Type B pancreatic cell (in vitro differentiated cells): ENCODE results near the gene CABYR. TPM values are rescaled to one million over a fixed set of nuclear protein-coding genes. Genes with fewer than 3 reads are reported as not detected.

Experiments
- DNase-seq: peaks from one replicate; pipeline ENCODE4 v3.0.0; 2021; ENCODE audit warnings: mixed read lengths; ENCODE audit not compliant: unreplicated experiment; ENCODE audit errors: extremely low spot score
- H3K27ac Mint-ChIP-seq: 2 replicates; pipeline ENCODE4 v1.8.0; 2021; ENCODE audit warnings: mild to moderate bottlenecking, mixed read lengths
- H3K27me3 Mint-ChIP-seq: 2 replicates; pipeline ENCODE4 v1.8.0; 2021; ENCODE audit warnings: mixed read lengths
- H3K36me3 Mint-ChIP-seq: 2 replicates; pipeline ENCODE4 v1.8.0; 2021; ENCODE audit warnings: mixed read lengths
- H3K4me1 Mint-ChIP-seq: one replicate; pipeline ENCODE4 v1.8.0; 2021; ENCODE audit warnings: mixed read lengths; ENCODE audit not compliant: unreplicated experiment
- H3K4me3 Mint-ChIP-seq: 2 replicates; pipeline ENCODE4 v1.8.0; 2021; ENCODE audit warnings: mild to moderate bottlenecking, mixed read lengths
- H3K9me3 Mint-ChIP-seq: 2 replicates; pipeline ENCODE4 v1.8.0; 2021; ENCODE audit warnings: mixed read lengths
- total RNA-seq: library from RNA; stranded (reverse); gene quantifications from 2 replicates; pipeline ENCODE4 v1.2.1, GENCODE V29; 2021; ENCODE audit warnings: low replicate concordance
- TF ChIP-seq, protein P1 (sequence below): fragments of 200-600 bp; sonication (generic); conservative IDR thresholded peaks from 2 replicates; pipeline ENCODE4 v1.5.0; 2021; ENCODE audit warnings: antibody characterized with exemption, mild to moderate bottlenecking

The CABYR gene
- total RNA-seq, 1 donor from 2014 or later: 8.6 TPM

DNA sequence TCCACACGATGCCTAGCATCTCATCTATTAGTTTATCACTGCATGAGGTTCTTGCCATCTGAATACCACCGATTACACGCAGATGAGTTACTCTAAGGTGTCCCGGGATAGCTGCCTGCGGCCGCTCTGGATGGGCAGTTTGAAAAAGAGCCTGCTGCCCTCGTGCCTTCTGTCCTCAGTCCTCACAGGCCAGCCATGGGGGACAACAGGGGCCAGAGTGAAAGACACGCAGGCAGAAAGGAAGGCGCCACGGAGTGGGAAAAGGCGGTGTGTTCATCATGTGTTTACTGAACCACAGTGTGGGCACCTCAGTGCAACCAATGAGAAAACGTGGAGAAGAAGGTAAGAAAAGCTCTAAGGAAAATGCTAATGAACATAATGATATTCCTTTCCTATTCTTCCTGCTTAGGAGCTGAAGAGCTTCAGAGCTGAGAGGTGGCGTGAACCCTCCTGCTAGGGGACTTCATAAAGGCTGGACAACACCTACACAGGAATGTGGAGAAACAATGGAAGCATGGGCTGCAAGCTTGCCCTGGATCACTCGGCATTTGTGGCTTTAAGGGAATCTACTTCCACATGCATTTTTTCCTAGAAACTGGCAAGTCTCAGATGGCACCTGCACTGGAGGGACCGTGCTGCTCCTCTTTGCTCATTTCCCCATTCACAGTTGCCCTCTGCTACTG, 50.9 kb downstream of the CABYR start:
- Mint-ChIP-seq H3K4me1 (peaks cover 15% of the 10 kb centered on the region), H3K27me3 (no peaks in the 10 kb centered on the region), H3K9me3 (no peaks in the 10 kb centered on the region), H3K4me3 (no peak overlapping the region), H3K36me3 (peaks cover 9% of the 10 kb centered on the region), H3K27ac (no peak overlapping the region)
- TF ChIP-seq, protein P1, sequence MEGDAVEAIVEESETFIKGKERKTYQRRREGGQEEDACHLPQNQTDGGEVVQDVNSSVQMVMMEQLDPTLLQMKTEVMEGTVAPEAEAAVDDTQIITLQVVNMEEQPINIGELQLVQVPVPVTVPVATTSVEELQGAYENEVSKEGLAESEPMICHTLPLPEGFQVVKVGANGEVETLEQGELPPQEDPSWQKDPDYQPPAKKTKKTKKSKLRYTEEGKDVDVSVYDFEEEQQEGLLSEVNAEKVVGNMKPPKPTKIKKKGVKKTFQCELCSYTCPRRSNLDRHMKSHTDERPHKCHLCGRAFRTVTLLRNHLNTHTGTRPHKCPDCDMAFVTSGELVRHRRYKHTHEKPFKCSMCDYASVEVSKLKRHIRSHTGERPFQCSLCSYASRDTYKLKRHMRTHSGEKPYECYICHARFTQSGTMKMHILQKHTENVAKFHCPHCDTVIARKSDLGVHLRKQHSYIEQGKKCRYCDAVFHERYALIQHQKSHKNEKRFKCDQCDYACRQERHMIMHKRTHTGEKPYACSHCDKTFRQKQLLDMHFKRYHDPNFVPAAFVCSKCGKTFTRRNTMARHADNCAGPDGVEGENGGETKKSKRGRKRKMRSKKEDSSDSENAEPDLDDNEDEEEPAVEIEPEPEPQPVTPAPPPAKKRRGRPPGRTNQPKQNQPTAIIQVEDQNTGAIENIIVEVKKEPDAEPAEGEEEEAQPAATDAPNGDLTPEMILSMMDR: no peak
- no peak for DNase-seq

DNA sequence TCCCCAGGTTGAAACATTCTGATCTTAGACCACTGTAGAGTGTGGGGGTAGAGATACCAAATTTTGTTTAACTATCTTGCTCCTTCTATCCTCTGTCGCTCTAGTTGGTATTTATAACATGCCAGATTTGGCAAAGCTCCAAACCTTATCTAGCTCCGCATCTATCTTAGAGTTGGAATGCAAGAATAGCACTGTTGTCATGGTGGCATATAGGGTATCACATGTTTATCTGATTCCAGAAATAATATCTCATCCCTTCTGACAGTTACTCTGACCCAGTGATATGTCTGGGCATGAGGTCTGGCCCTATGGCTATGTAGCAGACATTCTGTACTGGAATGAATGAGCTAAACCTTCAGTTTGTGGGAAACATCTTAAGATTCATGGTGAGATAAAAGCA, 51.7 kb downstream of the CABYR start:
- peaks cover 15% of the 10 kb centered on the region for H3K4me1 Mint-ChIP-seq
- no peaks in the 10 kb centered on the region for H3K27me3 Mint-ChIP-seq
- DNase-seq: no peak
- no peak overlapping the region for H3K4me3 Mint-ChIP-seq
- peaks cover 5% of the 10 kb centered on the region for H3K36me3 Mint-ChIP-seq
- H3K27ac Mint-ChIP-seq: no peak overlapping the region
- no peaks in the 10 kb centered on the region for H3K9me3 Mint-ChIP-seq
- TF ChIP-seq, protein P1: no peak

DNA sequence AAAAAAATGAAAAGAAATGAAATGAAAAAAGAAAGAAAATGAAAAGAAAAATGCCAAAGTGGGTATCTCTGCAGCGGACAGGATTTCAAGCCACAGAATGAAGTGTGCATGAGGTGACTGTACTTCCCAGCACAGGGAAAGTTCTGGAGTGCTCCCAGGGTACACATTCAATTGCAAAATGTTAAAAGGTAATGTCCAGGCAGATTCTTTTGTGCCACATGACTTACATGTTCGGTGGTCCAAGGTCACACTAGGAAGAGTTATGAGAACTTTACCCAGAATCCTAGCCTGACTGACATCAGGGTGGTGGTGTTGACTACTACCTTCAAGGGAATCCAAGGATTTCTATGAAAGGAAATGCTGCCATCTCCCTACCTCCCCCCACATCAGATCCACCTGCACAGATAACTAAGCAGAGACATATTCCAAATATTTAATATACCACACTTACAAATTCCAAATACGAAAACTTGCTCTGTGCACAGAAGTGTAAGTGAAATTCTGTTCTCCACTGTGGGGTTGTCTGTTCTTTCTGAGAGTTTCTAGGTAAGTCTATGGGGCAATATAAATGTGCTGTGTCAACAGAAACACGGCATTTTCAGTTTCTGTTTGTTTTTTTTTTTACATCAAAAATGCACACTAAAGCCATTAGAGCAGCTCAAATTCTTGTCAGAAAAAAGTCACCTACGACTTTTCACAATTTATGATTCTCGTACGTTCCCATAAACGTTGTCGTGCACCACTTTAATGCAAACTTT, 56.6 kb downstream of the CABYR start:
- TF ChIP-seq, protein P1: no peak
- DNase-seq: no peak
- H3K27me3 Mint-ChIP-seq: no peaks in the 10 kb centered on the region
- H3K4me1 Mint-ChIP-seq: peaks cover 10% of the 10 kb centered on the region
- H3K4me3 Mint-ChIP-seq: no peak overlapping the region
- peaks cover 5% of the 10 kb centered on the region for H3K36me3 Mint-ChIP-seq
- no peaks in the 10 kb centered on the region for H3K9me3 Mint-ChIP-seq
- no peak overlapping the region for H3K27ac Mint-ChIP-seq

DNA sequence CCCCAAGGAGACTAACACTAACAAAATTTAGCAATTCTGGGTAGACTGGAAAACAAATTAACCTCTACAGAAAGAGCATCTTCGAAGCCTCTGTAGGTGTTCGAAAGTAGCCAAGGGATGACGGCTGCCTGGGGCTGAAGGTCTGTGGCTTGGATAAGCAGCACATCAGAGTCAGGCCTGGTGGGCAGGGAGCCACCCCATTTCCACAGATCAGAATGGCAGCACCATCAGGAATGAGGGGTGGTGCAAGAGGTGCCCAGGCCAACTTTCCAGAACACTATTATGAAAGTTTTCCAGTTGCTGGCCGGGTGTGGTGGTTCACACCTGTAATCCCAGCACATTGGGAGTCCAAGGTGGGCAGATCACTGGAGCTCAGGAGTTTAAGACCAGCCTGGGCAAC, 57.9 kb downstream of the CABYR start:
- no peak for DNase-seq
- no peak overlapping the region for H3K27ac Mint-ChIP-seq
- H3K9me3 Mint-ChIP-seq: no peaks in the 10 kb centered on the region
- no peak overlapping the region for H3K4me3 Mint-ChIP-seq
- TF ChIP-seq, protein P1: no peak
- peaks cover 9% of the 10 kb centered on the region for H3K36me3 Mint-ChIP-seq
- no peaks in the 10 kb centered on the region for H3K27me3 Mint-ChIP-seq
- peaks cover 11% of the 10 kb centered on the region for H3K4me1 Mint-ChIP-seq

DNA sequence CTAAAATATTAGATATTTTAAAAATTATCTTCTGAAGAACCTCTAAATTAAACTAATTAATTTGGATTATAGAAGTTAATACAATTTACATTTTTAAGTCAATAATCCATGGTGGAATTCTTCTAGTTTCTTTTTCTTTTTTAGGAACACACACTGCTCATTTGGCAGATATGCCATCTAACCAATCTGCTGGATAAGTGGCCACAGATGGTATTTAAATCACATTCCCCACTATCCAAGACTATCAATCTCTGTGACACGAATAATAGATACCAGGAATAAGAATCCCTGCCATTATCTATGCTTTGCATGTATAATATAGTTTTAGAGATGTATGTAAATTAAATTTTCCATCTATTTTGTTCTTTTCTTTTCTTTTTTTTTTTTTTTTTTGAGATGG, 58.5 kb downstream of the CABYR start:
- Mint-ChIP-seq H3K27me3 (no peaks in the 10 kb centered on the region), H3K36me3 (peaks cover 8% of the 10 kb centered on the region)

More for the DNA sequence above, 58.5 kb downstream of the CABYR start:
- TF ChIP-seq, protein P1: no peak
- DNase-seq: no peak
- no peak overlapping the region for H3K4me3 Mint-ChIP-seq
- no peaks in the 10 kb centered on the region for H3K9me3 Mint-ChIP-seq
- H3K4me1 Mint-ChIP-seq: peaks cover 12% of the 10 kb centered on the region
- H3K27ac Mint-ChIP-seq: no peak overlapping the region
